CD8-positive, alpha-beta memory T cell (primary cell): ENCODE data around the gene VPS52. TPM values are rescaled to one million over a fixed set of nuclear protein-coding genes. Genes with fewer than 3 reads are reported as not detected.

ENCODE experiments used
- polyA plus RNA-seq: library from polyadenylated mRNA; unstranded; fragments of 300-500 nt; fragmentation: Illumina TruSeq; gene quantifications from one replicate; pipeline ENCODE4 v1.2.3, GENCODE V29; 2021
- total RNA-seq, 2 experiments: library from RNA; stranded (reverse); gene quantifications; one replicate each; pipeline ENCODE4 v1.2.3, GENCODE V29; 2021

VPS52 gene
- total and polyA plus RNA-seq, 3 experiments from 2014 or later, result 13.4 to 58.5 (median 57.2) TPM

Other genes with a start within 250 kb of the VPS52 start
- 10 to 100 TPM; 69.8 to 71.7 TPM for gene HLA-DPA1, start 198.2 kb downstream of the VPS52 start, total RNA-seq
- 156 TPM for gene HLA-DPA1, start 198.2 kb downstream of the VPS52 start, polyA plus RNA-seq
- gene HLA-DPB1, start 195.9 kb downstream of the VPS52 start, total RNA-seq, result 10 to 100 TPM; 20.8 to 25.1 TPM
- 178 TPM for gene HLA-DPB1, start 195.9 kb downstream of the VPS52 start, polyA plus RNA-seq
- 1 to 10 TPM in 1 of 2 experiments, under 1 TPM in 1; 0.69 to 1.1 TPM for gene COL11A2, start 79.4 kb downstream of the VPS52 start, total RNA-seq
- gene COL11A2, start 79.4 kb downstream of the VPS52 start, polyA plus RNA-seq, result not detected
- gene RXRB, start 71.2 kb downstream of the VPS52 start, total RNA-seq, result 10 to 100 TPM; 47.1 to 51.4 TPM
- gene RXRB, start 71.2 kb downstream of the VPS52 start, polyA plus RNA-seq, result 8.5 TPM
- 10 to 100 TPM; 63.1 to 63.6 TPM for gene SLC39A7, start 71.0 kb downstream of the VPS52 start, total RNA-seq
- 32.9 TPM for gene SLC39A7, start 71.0 kb downstream of the VPS52 start, polyA plus RNA-seq
- 10 to 100 TPM; 21.3 to 23.5 TPM for gene HSD17B8, start 67.2 kb downstream of the VPS52 start, total RNA-seq
- gene HSD17B8, start 67.2 kb downstream of the VPS52 start, polyA plus RNA-seq, result 50.7 TPM
- gene RING1, start 63.4 kb downstream of the VPS52 start, total RNA-seq, result 10 to 100 TPM; 43.1 to 47.0 TPM
- gene RING1, start 63.4 kb downstream of the VPS52 start, polyA plus RNA-seq, result 10.1 TPM
- gene RPS18, start 199 bp upstream of the VPS52 start, total RNA-seq, result 1,000 to 10,000 TPM; 3,797 to 3,852 TPM
- gene RPS18, start 199 bp upstream of the VPS52 start, polyA plus RNA-seq, result 7,106 TPM
- gene B3GALT4, start 5.2 kb upstream of the VPS52 start, total RNA-seq, result 1 to 10 TPM; 6.1 to 7.0 TPM
- gene B3GALT4, start 5.2 kb upstream of the VPS52 start, polyA plus RNA-seq, result 35.3 TPM
- 100 to 1,000 TPM; 112 to 117 TPM for gene WDR46, start 17.4 kb upstream of the VPS52 start, total RNA-seq
- gene WDR46, start 17.4 kb upstream of the VPS52 start, polyA plus RNA-seq, result 76.0 TPM
- 100 to 1,000 TPM; 118 to 119 TPM for gene PFDN6, start 17.7 kb upstream of the VPS52 start, total RNA-seq
- gene PFDN6, start 17.7 kb upstream of the VPS52 start, polyA plus RNA-seq, result 37.4 TPM
- gene RGL2, start 27.1 kb upstream of the VPS52 start, total RNA-seq, result 10 to 100 TPM; 20.5 to 22.9 TPM
- gene RGL2, start 27.1 kb upstream of the VPS52 start, polyA plus RNA-seq, result 10.4 TPM
- 100 to 1,000 TPM; 211 to 213 TPM for gene TAPBP, start 42.2 kb upstream of the VPS52 start, total RNA-seq
- gene TAPBP, start 42.2 kb upstream of the VPS52 start, polyA plus RNA-seq, result 500 TPM
- 1 to 10 TPM; 6.9 to 7.8 TPM for gene ZBTB22, start 45.9 kb upstream of the VPS52 start, total RNA-seq
- gene ZBTB22, start 45.9 kb upstream of the VPS52 start, polyA plus RNA-seq, result 12.7 TPM
- 100 to 1,000 TPM in 1 of 2 experiments, 10 to 100 TPM in 1; 88.2 to 106 TPM for gene DAXX, start 51.1 kb upstream of the VPS52 start, total RNA-seq
- 152 TPM for gene DAXX, start 51.1 kb upstream of the VPS52 start, polyA plus RNA-seq
- gene KIFC1, start 119.9 kb upstream of the VPS52 start, total RNA-seq, result 10 to 100 TPM; 51.6 to 52.7 TPM
- 0.39 TPM for gene KIFC1, start 119.9 kb upstream of the VPS52 start, polyA plus RNA-seq
- gene PHF1, start 139.1 kb upstream of the VPS52 start, total RNA-seq, result 10 to 100 TPM; 38.5 to 43.3 TPM
- 76.5 TPM for gene PHF1, start 139.1 kb upstream of the VPS52 start, polyA plus RNA-seq
- gene CUTA, start 146.2 kb upstream of the VPS52 start, total RNA-seq, result 100 to 1,000 TPM; 149 to 164 TPM
- 451 TPM for gene CUTA, start 146.2 kb upstream of the VPS52 start, polyA plus RNA-seq
- gene SYNGAP1, start 148.2 kb upstream of the VPS52 start, total RNA-seq, result 10 to 100 TPM; 22.6 to 24.9 TPM
- 1.0 TPM for gene SYNGAP1, start 148.2 kb upstream of the VPS52 start, polyA plus RNA-seq
- gene ZBTB9, start 182.7 kb upstream of the VPS52 start, total RNA-seq, result 10 to 100 TPM; 16.4 to 16.5 TPM
- gene ZBTB9, start 182.7 kb upstream of the VPS52 start, polyA plus RNA-seq, result 9.1 TPM